ENCODE data around the gene NADSYN1. TPM values are rescaled to one million over a fixed set of nuclear protein-coding genes. Genes with fewer than 3 reads are reported as not detected.

The NADSYN1 gene
- polyA plus RNA-seq, 3 donors: 44.1 to 162 (median 44.8) TPM

- no peak for DNase-seq
- Histone ChIP-seq H3K36me3 (replicated peaks in 1 of 2; ENCODE audit: control insufficient read depth in 1 of 2, insufficient read depth in 2 of 2, low read length in 2 of 2) (no peaks in the 10 kb centered on the region), H4K20me1 (ENCODE audit: insufficient read depth, low read length) (no peaks in the 10 kb centered on the region), H3K27me3 (ENCODE audit: control insufficient read depth in 2 of 2, insufficient read depth in 2 of 2, low read length in 2 of 2) (no peaks in the 10 kb centered on the region), H3K27ac (ENCODE audit: low read depth in 1 of 2, low read length in 2 of 2) (no peak overlapping the region), H3K4me3 (replicated peaks in 1 of 3; ENCODE audit: low read depth in 2 of 3, low read length in 3 of 3) (no peak overlapping the region), H3K9me3 (replicated peaks in 1 of 2; ENCODE audit: control insufficient read depth in 1 of 2, insufficient read depth in 1 of 2, low read length in 2 of 2) (no peaks in the 10 kb centered on the region), H3K4me2 (replicated peaks; ENCODE audit: extremely low read depth, low read length, poor library complexity, severe bottlenecking) (no peak overlapping the region), H3K9ac (ENCODE audit: insufficient read depth, low read length, poor library complexity, severe bottlenecking) (no peak overlapping the region), H3K4me1 (ENCODE audit: control insufficient read depth in 1 of 2, insufficient read depth in 2 of 2, low read length in 2 of 2) (peaks cover 4 to 5% of the 10 kb centered on the region in 2 donors), H3K79me2 (ENCODE audit: insufficient read depth, low read length) (no peaks in the 10 kb centered on the region), H2AFZ (ENCODE audit: insufficient read depth, low read depth, low read length, poor library complexity, severe bottlenecking) (no peak overlapping the region)
- Mint-ChIP-seq H3K4me1 (peaks cover 3% of the 10 kb centered on the region), H3K36me3 (peaks cover 9 to 11% of the 10 kb centered on the region in 2 donors), H3K9me3 (no peaks in the 10 kb centered on the region), H3K4me3 (no peak overlapping the region), H3K27ac (no peak overlapping the region), H3K27me3 (ENCODE audit: low read depth in 3 of 3) (peaks cover 0 to 3% (median 0%) of the 10 kb centered on the region in 3 donors)
- WGBS (ENCODE audit: insufficient coverage): 96% methylated on average over 15 of the region's 19 CpGs
- no peak for TF ChIP-seq CTCF (IDR thresholded peaks at IDR 0.05)
- intact Hi-C loops (cut with micrococcal nuclease): no loop called here
Observed at GRCh38 chr11:71438650-71439049, 14.4 kb upstream of the NADSYN1 start.

GRCh38 chr11:71440021-71440755 is 12.8 kb upstream of the NADSYN1 start:
- no peaks in the 10 kb centered on the region for H3K4me1 Mint-ChIP-seq
- no peak overlapping the region for H3K4me3 ChIP-seq (replicated peaks in 1 of 3; ENCODE audit: low read depth in 2 of 3, low read length in 3 of 3)
- H3K9me3 Mint-ChIP-seq: peaks cover 0 to 2% (median 0%) of the 10 kb centered on the region in 7 donors
- no peak overlapping the region for H3K4me2 ChIP-seq (replicated peaks; ENCODE audit: extremely low read depth, low read length, poor library complexity, severe bottlenecking)
- H3K4me1 ChIP-seq (ENCODE audit: control insufficient read depth in 1 of 2, insufficient read depth in 2 of 2, low read length in 2 of 2): no peaks in the 10 kb centered on the region
- DNase-seq: no peak
- TF ChIP-seq CTCF (IDR thresholded peaks at IDR 0.05): no peak
- H2AFZ ChIP-seq (ENCODE audit: insufficient read depth, low read depth, low read length, poor library complexity, severe bottlenecking): no peak overlapping the region
- no peaks in the 10 kb centered on the region for H4K20me1 ChIP-seq (ENCODE audit: insufficient read depth, low read length)
- no peaks in the 10 kb centered on the region for H3K9me3 ChIP-seq (replicated peaks in 1 of 2; ENCODE audit: control insufficient read depth in 1 of 2, insufficient read depth in 1 of 2, low read length in 2 of 2)
- no peaks in the 10 kb centered on the region for H3K27me3 ChIP-seq (ENCODE audit: control insufficient read depth in 2 of 2, insufficient read depth in 2 of 2, low read length in 2 of 2)
- H3K36me3 Mint-ChIP-seq: peaks cover 14% of the 10 kb centered on the region in 2 donors
- H3K27me3 Mint-ChIP-seq (ENCODE audit: low read depth in 3 of 3): peaks cover 0 to 3% (median 0%) of the 10 kb centered on the region in 3 donors
- H3K36me3 ChIP-seq (replicated peaks in 1 of 2; ENCODE audit: control insufficient read depth in 1 of 2, insufficient read depth in 2 of 2, low read length in 2 of 2): no peaks in the 10 kb centered on the region
- intact Hi-C loops (cut with micrococcal nuclease): no loop called here
- no peak overlapping the region for H3K27ac ChIP-seq (ENCODE audit: low read depth in 1 of 2, low read length in 2 of 2)
- H3K27ac Mint-ChIP-seq: peak overlapping the region in 1 of 7 donors; percentile 52
- no peak overlapping the region for H3K9ac ChIP-seq (ENCODE audit: insufficient read depth, low read length, poor library complexity, severe bottlenecking)
- no peak overlapping the region for H3K4me3 Mint-ChIP-seq
- H3K79me2 ChIP-seq (ENCODE audit: insufficient read depth, low read length): no peaks in the 10 kb centered on the region
- WGBS (ENCODE audit: insufficient coverage): 98% methylated on average over 6 of the region's 6 CpGs

Data from CD14-positive monocyte (primary cell).